ENCODE measurements around the gene KIAA0825.

The KIAA0825 gene

GRCh38 chr5:94103514-94104245, 514.7 kb downstream of the KIAA0825 start:
- TF ChIP-seq CTCF (IDR thresholded peaks at IDR 0.05), result no peak
